Natural killer cell (primary cell): Measurements from ENCODE around the gene MINAR1. TPM values are rescaled to one million over a fixed set of nuclear protein-coding genes. Genes with fewer than 3 reads are reported as not detected.

Experiments used
- ATAC-seq, 3 donors: fragments of 150-1000 bp in 2 of 3; fragments of 200-7000 bp in 1 of 3; cut with Tn5 transposase; 1 replicate in 1 of 3; 2 replicates in 2 of 3; pipeline ENCODE4 v1.10.0; 2021; ENCODE audit warnings: mild to moderate bottlenecking in 2 of 3, moderate library complexity in 2 of 3
- DNase-seq, 2 donors: peaks; one replicate each; pipeline versions ENCODE4 v3.0.0 to v3.0.0-alpha.2; 2013 to 2021; ENCODE audit warnings: mixed read lengths in 1 of 2
- H3K27ac ChIP-seq: one replicate; pipeline ENCODE4 v1.5.1; 2013; ENCODE audit warnings: mild to moderate bottlenecking, low read length
- H3K27me3 ChIP-seq: one replicate; pipeline ENCODE4 v1.6.1; 2013; ENCODE audit warnings: low read length; ENCODE audit not compliant: control insufficient read depth, insufficient read depth
- H3K36me3 ChIP-seq: one replicate; pipeline ENCODE4 v1.6.1; 2013; ENCODE audit warnings: low read length; ENCODE audit not compliant: control insufficient read depth, insufficient read depth
- H3K4me1 ChIP-seq: one replicate; pipeline ENCODE4 v1.6.1; 2013; ENCODE audit warnings: low read length; ENCODE audit not compliant: control insufficient read depth, insufficient read depth
- H3K4me3 ChIP-seq: one replicate; pipeline ENCODE4 v1.5.1; 2013; ENCODE audit warnings: low read length
- H3K9me3 ChIP-seq: one replicate; pipeline ENCODE4 v1.6.1; 2013; ENCODE audit warnings: low read length; ENCODE audit not compliant: control insufficient read depth, insufficient read depth
- H3K27ac Mint-ChIP-seq, 2 donors: one replicate each; pipeline ENCODE4 v1.8.0; 2022; ENCODE audit warnings: mild to moderate bottlenecking in 2 of 2, mixed read lengths in 2 of 2, moderate library complexity in 1 of 2
- H3K27me3 Mint-ChIP-seq, 2 donors: one replicate each; pipeline ENCODE4 v1.8.0; 2022; ENCODE audit warnings: low read depth in 2 of 2, mixed read lengths in 2 of 2
- H3K36me3 Mint-ChIP-seq: one replicate; pipeline ENCODE4 v1.8.0; 2022; ENCODE audit warnings: mixed read lengths
- H3K4me1 Mint-ChIP-seq, 2 donors: one replicate each; pipeline ENCODE4 v1.8.0; 2022; ENCODE audit warnings: mixed read lengths in 2 of 2
- H3K4me3 Mint-ChIP-seq: one replicate; pipeline ENCODE4 v1.8.0; 2022; ENCODE audit warnings: mild to moderate bottlenecking, moderate library complexity, mixed read lengths
- H3K9me3 Mint-ChIP-seq, 2 donors: one replicate each; pipeline ENCODE4 v1.8.0; 2022; ENCODE audit warnings: mixed read lengths in 2 of 2
- CTCF ChIP-seq: fragments of 200-600 bp; IDR thresholded peaks from one replicate; pipeline ENCODE4 v1.8.0; 2022; ENCODE audit warnings: antibody characterized with exemption
- WGBS: methylation state at CpG from one replicate; pipeline ENCODE4 v1.1.7; 2013; ENCODE audit warnings: missing lambda C conversion rate; ENCODE audit not compliant: insufficient coverage; 5-methylcytosine and 5-hydroxymethylcytosine counted together
- intact Hi-C: fragments of 100-400 bp; cut with micrococcal nuclease; formaldehyde crosslinking; loops from one replicate; pipeline ENCODE4 v1.14.2; 2022
- total RNA-seq, 4 donors: library from RNA; stranded (reverse); fragments of 120-200 nt in 1 of 4; gene quantifications; one replicate each; pipeline versions ENCODE4 v1.2.3 to v1.2.4, GENCODE V29; 2013 to 2022

Gene MINAR1
- total RNA-seq, 3 donors from 2014 or later (not counting 1 experiment from before 2014, with no cell fraction given): 0.54 to 0.98 (median 0.59) TPM

DNA sequence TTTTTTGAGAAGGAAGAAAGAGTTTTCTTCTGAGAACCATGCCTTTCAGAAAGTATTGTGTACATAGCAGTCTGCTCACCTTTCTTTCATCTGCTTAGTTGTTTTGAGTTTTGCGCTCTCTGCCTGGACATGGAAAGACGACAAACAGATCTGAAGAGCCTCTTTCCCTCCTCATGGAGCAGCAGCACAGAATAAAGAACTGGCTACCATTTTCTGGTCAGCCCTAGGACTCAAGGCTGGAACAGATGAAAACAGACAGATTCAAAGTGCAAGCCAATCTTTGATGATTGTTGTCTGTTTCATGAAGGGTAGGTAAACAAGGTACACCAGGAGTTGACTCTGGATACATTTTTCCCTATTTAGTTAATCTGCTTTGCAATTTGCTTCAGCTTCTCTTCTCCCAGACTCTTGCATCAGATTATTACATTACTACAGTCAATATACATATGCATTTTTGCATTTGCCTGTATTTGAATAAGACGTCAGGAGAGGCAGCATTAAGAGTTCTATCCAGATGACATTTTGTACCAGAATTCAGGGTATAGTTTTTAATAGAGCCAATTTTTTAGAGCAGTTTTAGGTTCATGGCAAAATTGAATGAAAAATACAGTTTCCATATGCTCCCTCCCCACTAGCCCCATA, 34.7 kb upstream of the MINAR1 start:
- H3K27ac Mint-ChIP-seq: no peak overlapping the region
- H3K9me3 ChIP-seq: no peaks in the 10 kb centered on the region
- H3K4me1 Mint-ChIP-seq: no peaks in the 10 kb centered on the region
- H3K27me3 ChIP-seq: no peaks in the 10 kb centered on the region
- no peak overlapping the region for H3K4me3 Mint-ChIP-seq
- no peaks in the 10 kb centered on the region for H3K36me3 ChIP-seq
- TF ChIP-seq CTCF: no peak
- no peak overlapping the region for H3K4me3 ChIP-seq
- H3K27ac ChIP-seq: no peak overlapping the region
- ATAC-seq (no peak), DNase-seq (no peak)
- WGBS: 74% methylated on average over 3 of the region's 3 CpGs
- H3K27me3 Mint-ChIP-seq: peaks cover 0 to 6% of the 10 kb centered on the region in 2 donors
- no peaks in the 10 kb centered on the region for H3K9me3 Mint-ChIP-seq
- intact Hi-C loops: no loop called here
- H3K36me3 Mint-ChIP-seq: no peaks in the 10 kb centered on the region
- no peaks in the 10 kb centered on the region for H3K4me1 ChIP-seq

DNA sequence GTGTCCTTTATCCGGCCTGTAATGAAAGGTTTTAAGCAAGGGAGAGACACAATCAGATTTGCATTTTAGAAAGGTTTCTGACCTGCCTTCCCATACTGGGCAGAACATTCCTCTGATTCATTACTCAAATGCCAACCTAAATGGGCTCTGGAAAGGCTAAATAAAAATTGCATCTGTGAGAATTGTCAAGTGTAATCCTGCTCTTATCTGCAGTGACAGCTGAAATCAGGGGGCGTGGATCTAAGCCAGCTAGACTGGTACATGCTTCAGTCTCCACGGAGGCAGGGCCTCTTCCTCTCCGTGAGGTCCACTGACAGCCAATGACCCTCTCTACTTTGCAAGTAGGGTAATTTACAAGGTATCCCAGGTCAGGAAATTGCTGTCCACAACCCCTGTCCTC, 32.5 kb upstream of the MINAR1 start:
- Histone ChIP-seq H3K27me3 (no peaks in the 10 kb centered on the region), H3K4me1 (no peaks in the 10 kb centered on the region), H3K4me3 (no peak overlapping the region), H3K36me3 (no peaks in the 10 kb centered on the region), H3K27ac (no peak overlapping the region), H3K9me3 (no peaks in the 10 kb centered on the region)
- Mint-ChIP-seq H3K27me3 (peaks cover 0 to 6% of the 10 kb centered on the region in 2 donors), H3K9me3 (no peaks in the 10 kb centered on the region), H3K4me3 (no peak overlapping the region), H3K4me1 (no peaks in the 10 kb centered on the region), H3K27ac (no peak overlapping the region), H3K36me3 (no peaks in the 10 kb centered on the region)
- WGBS: 91% methylated on average over 4 of the region's 4 CpGs
- intact Hi-C loops: no loop called here
- TF ChIP-seq CTCF: no peak
- ATAC-seq (no peak), DNase-seq (no peak)

GRCh38 chr15:79400650-79401049, 31.5 kb upstream of the MINAR1 start:
- Mint-ChIP-seq H3K9me3 (no peaks in the 10 kb centered on the region), H3K27me3 (peaks cover 0 to 6% of the 10 kb centered on the region in 2 donors), H3K4me1 (no peaks in the 10 kb centered on the region), H3K27ac (no peak overlapping the region), H3K4me3 (no peak overlapping the region), H3K36me3 (no peaks in the 10 kb centered on the region)
- DNase-seq (no peak), ATAC-seq (no peak)
- Histone ChIP-seq H3K27me3 (no peaks in the 10 kb centered on the region), H3K4me3 (no peak overlapping the region), H3K36me3 (no peaks in the 10 kb centered on the region), H3K4me1 (no peaks in the 10 kb centered on the region), H3K9me3 (no peaks in the 10 kb centered on the region), H3K27ac (no peak overlapping the region)
- 76% methylated on average over 3 of the region's 3 CpGs for WGBS
- TF ChIP-seq CTCF: no peak
- intact Hi-C loops: no loop called here

DNA sequence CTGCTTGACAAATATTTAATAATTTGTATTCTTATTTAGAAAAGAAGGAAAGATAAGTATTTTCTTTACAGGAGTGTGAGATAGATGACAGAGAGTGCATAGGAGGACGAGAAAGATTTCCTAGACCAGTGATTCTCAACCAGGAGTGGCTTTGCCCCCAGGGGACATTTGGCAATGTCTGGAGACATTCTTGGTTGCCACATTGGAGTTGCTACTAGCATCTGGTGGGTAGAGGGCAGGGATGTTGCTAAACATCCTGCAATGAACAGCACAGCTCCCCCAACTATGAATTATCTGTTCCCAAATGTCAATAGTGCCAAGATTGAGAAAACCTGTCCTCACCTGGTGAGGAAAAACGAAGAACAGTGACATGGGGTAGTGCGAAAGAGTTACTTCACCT, 30.8 kb upstream of the MINAR1 start:
- Histone ChIP-seq H3K27me3 (no peaks in the 10 kb centered on the region), H3K4me3 (no peak overlapping the region), H3K9me3 (no peaks in the 10 kb centered on the region), H3K36me3 (no peaks in the 10 kb centered on the region), H3K27ac (no peak overlapping the region), H3K4me1 (no peaks in the 10 kb centered on the region)
- TF ChIP-seq CTCF: no peak
- H3K27ac Mint-ChIP-seq: no peak overlapping the region
- intact Hi-C loops: no loop called here
- no peaks in the 10 kb centered on the region for H3K4me1 Mint-ChIP-seq
- DNase-seq (no peak), ATAC-seq (no peak)
- 60% methylated on average over 3 of the region's 3 CpGs for WGBS
- no peaks in the 10 kb centered on the region for H3K36me3 Mint-ChIP-seq
- peaks cover 0 to 6% of the 10 kb centered on the region in 2 donors for H3K27me3 Mint-ChIP-seq
- H3K9me3 Mint-ChIP-seq: no peaks in the 10 kb centered on the region
- H3K4me3 Mint-ChIP-seq: no peak overlapping the region
